Endodermal cell (in vitro differentiated cells): ENCODE measurements around the gene ZRANB3. TPM values are rescaled to one million over a fixed set of nuclear protein-coding genes. Genes with fewer than 3 reads are reported as not detected.

ENCODE experiments used
- DNase-seq: peaks from one replicate; pipeline ENCODE4 v3.0.0-alpha.2; 2017
- H3K27ac ChIP-seq: 2 replicates; pipeline ENCODE4 v1.5.1; 2013; ENCODE audit warnings: mild to moderate bottlenecking, low read depth, low read length, moderate library complexity
- H3K27me3 ChIP-seq: 2 replicates; pipeline ENCODE4 v1.6.1; 2013; ENCODE audit warnings: mild to moderate bottlenecking, low read length, moderate library complexity; ENCODE audit not compliant: insufficient read depth, control insufficient read depth, poor library complexity, severe bottlenecking
- H3K36me3 ChIP-seq: 2 replicates; pipeline ENCODE4 v1.7.0; 2013; ENCODE audit warnings: mild to moderate bottlenecking, low read length, moderate library complexity; ENCODE audit not compliant: control insufficient read depth, insufficient read depth
- H3K4me1 ChIP-seq: one replicate; pipeline ENCODE4 v1.7.0; 2013; ENCODE audit warnings: low read length; ENCODE audit not compliant: control insufficient read depth, insufficient read depth
- H3K4me3 ChIP-seq: 2 replicates; pipeline ENCODE4 v1.5.1; 2013; ENCODE audit warnings: mild to moderate bottlenecking, low read length, moderate library complexity
- H3K9ac ChIP-seq: 2 replicates; pipeline ENCODE4 v1.6.1; 2013; ENCODE audit warnings: mild to moderate bottlenecking, low read length, moderate library complexity; ENCODE audit not compliant: poor library complexity, severe bottlenecking; ENCODE audit errors: extremely low read depth
- H3K9me3 ChIP-seq: 2 replicates; pipeline ENCODE4 v1.6.1; 2013; ENCODE audit warnings: mild to moderate bottlenecking, low read length, moderate library complexity; ENCODE audit not compliant: control insufficient read depth
- H3K27ac Mint-ChIP-seq: 2 replicates; pipeline ENCODE4 v1.8.0; 2020; ENCODE audit warnings: mixed read lengths
- H3K27me3 Mint-ChIP-seq: 2 replicates; pipeline ENCODE4 v1.8.0; 2021; ENCODE audit warnings: mild to moderate bottlenecking, mixed read lengths; ENCODE audit not compliant: insufficient read depth
- H3K36me3 Mint-ChIP-seq: 2 replicates; pipeline ENCODE4 v1.8.0; 2020; ENCODE audit warnings: low read depth, mixed read lengths
- H3K4me1 Mint-ChIP-seq: 2 replicates; pipeline ENCODE4 v1.8.0; 2020; ENCODE audit warnings: mixed read lengths
- H3K4me3 Mint-ChIP-seq: 2 replicates; pipeline ENCODE4 v1.8.0; 2020; ENCODE audit warnings: mild to moderate bottlenecking, moderate library complexity, mixed read lengths
- H3K9me3 Mint-ChIP-seq: 2 replicates; pipeline ENCODE4 v1.8.0; 2020; ENCODE audit warnings: mild to moderate bottlenecking, mixed read lengths
- WGBS, 2 experiments: methylation state at CpG; one replicate each; pipeline versions ENCODE4 v1.1.5 to v1.1.7; 2013; ENCODE audit warnings: missing lambda C conversion rate in 2 of 2, mixed read lengths in 1 of 2; ENCODE audit not compliant: insufficient coverage in 1 of 2, insufficient read length in 1 of 2; 5-methylcytosine and 5-hydroxymethylcytosine counted together
- total RNA-seq, 2 donors: library from RNA; stranded (reverse); fragmentation: NEBNext Ultra II Directional in 1 of 2; extraction: Animal tissue kit (Norgen Biotek cat#: 25700) in 1 of 2; gene quantifications; 2 replicates in 1 of 2; 3 replicates in 1 of 2; pipeline ENCODE4 v1.2.1, GENCODE V29; 2021
- TF ChIP-seq, protein P1 (sequence below): fragments of 200-600 bp; sonication (generic); conservative IDR thresholded peaks from 2 replicates; pipeline ENCODE4 v1.5.0; 2021; ENCODE audit warnings: antibody characterized with exemption, mild to moderate bottlenecking

Gene ZRANB3
- total RNA-seq, 2 donors from 2014 or later, result 17.2 to 20.7 TPM

DNA sequence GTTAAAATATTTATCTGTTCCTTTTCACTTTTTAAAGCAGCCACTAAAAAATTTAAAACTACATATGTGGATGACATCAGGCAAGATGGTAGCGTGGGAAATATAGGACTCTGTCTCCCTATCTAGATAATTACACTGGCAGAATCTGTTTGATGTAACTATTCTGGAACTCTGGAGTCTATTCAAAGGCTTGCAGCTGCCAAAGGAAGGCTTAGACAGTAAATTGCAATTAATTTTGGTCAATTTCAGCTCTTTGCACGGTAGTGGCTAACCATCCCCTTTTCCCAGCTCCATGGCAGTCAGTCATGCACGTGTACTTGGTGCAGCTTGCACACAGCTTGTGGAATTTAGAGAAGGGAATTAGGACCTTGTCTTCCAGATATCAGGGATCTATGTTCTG lies 343.7 kb downstream of the ZRANB3 start:
- peaks cover 26% of the 10 kb centered on the region for H3K9me3 Mint-ChIP-seq
- Histone ChIP-seq H3K27ac (no peak overlapping the region), H3K4me3 (no peak overlapping the region), H3K36me3 (no peaks in the 10 kb centered on the region), H3K4me1 (no peaks in the 10 kb centered on the region), H3K9me3 (peaks cover 20% of the 10 kb centered on the region), H3K9ac (no peak overlapping the region), H3K27me3 (no peaks in the 10 kb centered on the region)
- no peak overlapping the region for H3K4me3 Mint-ChIP-seq
- no peaks in the 10 kb centered on the region for H3K4me1 Mint-ChIP-seq
- no peak for DNase-seq
- TF ChIP-seq, protein P1, sequence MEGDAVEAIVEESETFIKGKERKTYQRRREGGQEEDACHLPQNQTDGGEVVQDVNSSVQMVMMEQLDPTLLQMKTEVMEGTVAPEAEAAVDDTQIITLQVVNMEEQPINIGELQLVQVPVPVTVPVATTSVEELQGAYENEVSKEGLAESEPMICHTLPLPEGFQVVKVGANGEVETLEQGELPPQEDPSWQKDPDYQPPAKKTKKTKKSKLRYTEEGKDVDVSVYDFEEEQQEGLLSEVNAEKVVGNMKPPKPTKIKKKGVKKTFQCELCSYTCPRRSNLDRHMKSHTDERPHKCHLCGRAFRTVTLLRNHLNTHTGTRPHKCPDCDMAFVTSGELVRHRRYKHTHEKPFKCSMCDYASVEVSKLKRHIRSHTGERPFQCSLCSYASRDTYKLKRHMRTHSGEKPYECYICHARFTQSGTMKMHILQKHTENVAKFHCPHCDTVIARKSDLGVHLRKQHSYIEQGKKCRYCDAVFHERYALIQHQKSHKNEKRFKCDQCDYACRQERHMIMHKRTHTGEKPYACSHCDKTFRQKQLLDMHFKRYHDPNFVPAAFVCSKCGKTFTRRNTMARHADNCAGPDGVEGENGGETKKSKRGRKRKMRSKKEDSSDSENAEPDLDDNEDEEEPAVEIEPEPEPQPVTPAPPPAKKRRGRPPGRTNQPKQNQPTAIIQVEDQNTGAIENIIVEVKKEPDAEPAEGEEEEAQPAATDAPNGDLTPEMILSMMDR, result no peak
- H3K27ac Mint-ChIP-seq, result no peak overlapping the region
- WGBS, 2 experiments, result 93 to 100% methylated on average over 3 of the region's 3 CpGs
- no peaks in the 10 kb centered on the region for H3K27me3 Mint-ChIP-seq
- peaks cover 7% of the 10 kb centered on the region for H3K36me3 Mint-ChIP-seq

DNA sequence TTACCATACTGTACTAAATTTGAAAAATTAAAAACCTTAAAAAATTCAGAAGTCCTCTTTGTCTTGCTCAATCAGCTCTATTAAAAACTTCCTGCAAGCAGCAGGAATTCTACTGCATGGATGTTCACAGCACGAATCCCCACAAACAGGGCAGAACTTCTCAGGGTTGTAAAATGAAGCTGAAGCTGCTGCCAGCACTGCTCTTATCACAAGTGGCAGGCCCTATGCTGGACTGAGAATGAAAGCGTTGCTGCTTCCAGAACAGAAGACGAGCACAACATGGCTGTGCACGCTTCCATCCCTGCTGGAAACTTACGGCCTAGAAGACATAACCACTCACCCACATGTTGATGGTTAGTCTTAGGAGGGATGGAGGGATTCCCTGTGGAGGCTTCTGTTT lies 345.0 kb downstream of the ZRANB3 start:
- H3K9me3 Mint-ChIP-seq, result peaks cover 20% of the 10 kb centered on the region
- WGBS, 2 experiments, result 94 to 97% methylated on average over 3 to 5 of the region's 5 CpGs
- no peaks in the 10 kb centered on the region for H3K4me1 Mint-ChIP-seq
- H3K27ac Mint-ChIP-seq, result no peak overlapping the region
- H3K27me3 ChIP-seq, result no peaks in the 10 kb centered on the region
- H3K36me3 Mint-ChIP-seq, result peaks cover 4% of the 10 kb centered on the region
- H3K4me3 Mint-ChIP-seq, result no peak overlapping the region
- no peaks in the 10 kb centered on the region for H3K36me3 ChIP-seq
- no peak overlapping the region for H3K9ac ChIP-seq
- H3K9me3 ChIP-seq, result peaks cover 13% of the 10 kb centered on the region
- H3K27me3 Mint-ChIP-seq, result no peaks in the 10 kb centered on the region
- no peak overlapping the region for H3K4me3 ChIP-seq
- TF ChIP-seq, protein P1, result no peak
- H3K27ac ChIP-seq, result no peak overlapping the region
- no peaks in the 10 kb centered on the region for H3K4me1 ChIP-seq
- DNase-seq, result no peak

DNA sequence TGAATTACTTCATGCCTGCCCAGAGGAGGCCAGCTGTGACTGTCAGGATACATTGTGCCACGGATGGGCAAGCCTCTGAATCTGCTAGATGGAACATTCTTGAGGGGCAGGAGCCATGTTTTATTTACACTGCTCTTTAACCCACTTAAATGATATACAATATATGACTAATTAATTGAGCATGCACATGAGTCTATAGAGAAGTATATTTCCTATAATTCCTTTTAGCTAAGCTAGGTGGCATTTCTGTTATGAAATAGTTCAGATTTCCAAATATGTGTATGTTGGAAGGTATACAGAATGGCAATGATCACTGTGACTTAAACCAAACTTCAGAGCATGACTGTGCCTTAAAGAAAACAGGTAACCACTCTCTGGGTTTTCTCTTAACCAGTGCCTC lies 347.2 kb downstream of the ZRANB3 start:
- 84 to 100% methylated on average over 1 of the region's 1 CpG for WGBS, 2 experiments
- Histone ChIP-seq H3K4me3 (no peak overlapping the region), H3K27ac (no peak overlapping the region), H3K9me3 (peaks cover under 1% of the 10 kb centered on the region), H3K4me1 (no peaks in the 10 kb centered on the region), H3K9ac (no peak overlapping the region), H3K36me3 (no peaks in the 10 kb centered on the region), H3K27me3 (no peaks in the 10 kb centered on the region)
- H3K4me3 Mint-ChIP-seq, result no peak overlapping the region
- no peak for DNase-seq
- H3K27me3 Mint-ChIP-seq, result no peaks in the 10 kb centered on the region
- H3K9me3 Mint-ChIP-seq, result peaks cover 5% of the 10 kb centered on the region
- no peaks in the 10 kb centered on the region for H3K4me1 Mint-ChIP-seq
- TF ChIP-seq, protein P1, result no peak
- peaks cover 2% of the 10 kb centered on the region for H3K36me3 Mint-ChIP-seq
- no peak overlapping the region for H3K27ac Mint-ChIP-seq
